ENCODE measurements around the gene SPEM1.

Gene SPEM1

GRCh38 chr17:7419819-7420610 lies at the start of gene SPEM1:
SPEM1 (plus strand) TSS chr17:7420324; CDS start chr17:7420385, 61 bp downstream.
- DNase-seq (ENCODE audit: low read depth) = no peak

DNA sequence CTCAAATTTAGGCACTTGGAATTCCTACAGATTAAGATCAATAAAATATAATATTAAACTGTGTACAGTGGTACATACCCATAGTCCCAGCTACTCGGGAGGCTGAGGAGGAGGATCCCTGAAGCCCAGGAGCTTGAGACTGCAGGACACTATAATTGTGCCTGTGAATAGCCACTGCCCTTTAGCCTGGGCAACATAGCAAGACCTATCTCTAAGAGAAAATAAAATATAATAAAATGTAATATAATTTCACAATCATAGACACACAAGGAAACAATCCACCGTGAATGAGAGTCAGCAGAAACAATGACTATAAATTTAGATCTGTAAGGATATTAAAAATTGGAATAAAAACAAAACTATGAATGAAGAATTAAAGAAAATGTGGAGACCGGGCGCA lies 49.3 kb upstream of the SPEM1 start:
- no peak for DNase-seq (ENCODE audit: low read depth)

DNA sequence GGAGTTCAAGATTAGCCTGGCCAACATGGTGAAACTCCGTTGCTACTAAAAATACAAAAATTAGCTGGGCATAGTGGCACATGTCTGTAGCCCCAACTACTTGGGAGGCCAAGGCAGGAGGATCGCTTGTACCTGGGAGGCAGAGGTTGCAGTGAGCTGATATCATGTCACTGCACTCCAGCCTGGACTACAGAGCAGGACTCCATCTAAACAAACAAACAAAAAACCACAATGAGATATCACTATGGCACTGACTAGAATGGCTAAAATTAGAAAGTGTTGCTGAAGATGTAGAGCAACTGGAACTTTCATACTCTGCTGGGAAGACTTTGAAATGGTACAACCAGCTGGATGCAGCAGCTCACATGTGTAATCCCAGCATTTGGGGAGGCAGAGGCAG lies 45.8 kb upstream of the SPEM1 start:
- no peak for DNase-seq (ENCODE audit: low read depth)

DNA sequence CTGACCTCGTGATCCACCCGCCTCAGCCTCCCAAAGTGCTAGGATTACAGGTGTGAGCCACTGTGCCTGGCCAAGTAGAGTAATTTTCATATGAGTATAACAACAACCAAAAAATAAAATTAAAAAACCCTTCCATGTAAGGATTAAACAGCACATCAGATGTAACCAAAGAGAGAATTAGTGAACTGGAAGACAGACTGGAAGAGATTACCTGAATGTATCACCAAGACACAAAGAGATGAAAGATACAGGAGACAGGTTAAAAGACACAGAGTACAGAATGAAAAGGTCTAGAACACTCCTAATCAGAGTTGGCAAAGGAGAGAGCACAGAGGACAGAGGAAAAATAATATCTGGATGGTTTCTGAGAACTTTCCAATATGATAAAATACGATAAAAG lies 41.0 kb upstream of the SPEM1 start:
- DNase-seq (ENCODE audit: low read depth) = no peak

GRCh38 chr17:7380321-7380720 lies 39.8 kb upstream of the SPEM1 start:
- peak; percentile 28 for DNase-seq (ENCODE audit: low read depth)

DNA sequence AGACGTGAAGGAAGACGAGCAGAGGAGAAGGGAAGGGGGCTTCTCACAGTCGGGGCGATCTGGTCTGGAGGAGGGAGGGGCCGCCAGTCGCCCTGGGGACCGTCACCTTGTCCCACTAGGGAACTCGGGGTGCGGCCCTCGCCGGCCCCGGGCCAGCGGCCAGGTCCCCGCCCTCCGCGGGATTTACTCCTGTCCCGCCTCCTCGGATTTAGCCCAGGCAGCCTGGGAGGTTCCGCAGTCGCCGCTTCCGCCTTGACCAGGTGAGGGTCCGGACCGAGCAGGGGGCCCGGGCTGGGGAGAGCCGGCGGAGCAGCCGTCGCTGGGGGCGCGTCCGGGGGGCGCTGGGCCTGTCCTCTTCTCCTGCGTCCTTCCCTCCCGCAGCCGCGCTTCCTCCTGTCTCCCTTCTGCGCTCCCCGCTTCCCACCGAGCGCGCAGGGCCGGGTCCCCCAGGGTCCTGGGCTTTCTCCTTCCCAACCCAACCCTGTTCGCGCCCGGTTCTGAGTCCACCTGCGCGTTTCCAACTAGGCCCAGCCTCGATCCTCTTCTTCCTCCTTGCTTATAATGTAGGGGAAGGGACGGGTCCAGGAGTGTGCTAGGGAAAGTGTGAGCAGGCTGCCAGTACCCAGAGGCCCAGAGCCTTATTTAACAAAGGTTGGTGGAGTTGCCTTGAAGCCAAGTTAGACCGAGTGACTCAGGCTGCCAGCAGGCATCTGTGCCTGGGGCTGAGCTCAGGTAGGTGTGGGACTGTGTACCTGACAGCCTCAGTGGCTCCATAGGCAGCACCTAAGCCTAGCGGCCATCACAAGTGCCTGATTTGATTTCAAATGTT lies 39.1 kb upstream of the SPEM1 start, which contains the start of gene TNK1:
Gene TNK1 (plus strand): TSS at position 235 of the 829 bp plus-strand sequence. CDS start 1,838 bp downstream, outside the sequence.
- DNase-seq (ENCODE audit: low read depth) = no peak

DNA sequence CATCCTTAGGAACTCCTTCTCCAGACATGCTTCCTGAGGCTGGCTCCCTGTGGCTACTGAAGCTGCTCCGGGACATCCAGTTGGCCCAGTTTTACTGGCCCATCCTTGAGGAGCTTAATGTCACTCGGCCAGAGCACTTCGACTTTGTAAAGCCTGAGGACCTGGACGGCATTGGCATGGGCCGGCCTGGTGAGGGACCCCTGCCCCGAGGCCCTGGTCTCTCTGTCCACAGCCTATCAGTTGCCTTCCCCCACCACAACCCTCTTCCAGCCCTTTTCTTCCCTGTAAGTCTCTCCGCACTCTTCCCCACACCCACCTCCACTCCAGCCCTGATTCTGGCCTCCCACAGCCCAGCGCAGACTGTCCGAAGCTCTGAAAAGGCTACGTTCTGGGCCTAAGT lies 37.2 kb upstream of the SPEM1 start:
- no peak for DNase-seq (ENCODE audit: low read depth)

DNA sequence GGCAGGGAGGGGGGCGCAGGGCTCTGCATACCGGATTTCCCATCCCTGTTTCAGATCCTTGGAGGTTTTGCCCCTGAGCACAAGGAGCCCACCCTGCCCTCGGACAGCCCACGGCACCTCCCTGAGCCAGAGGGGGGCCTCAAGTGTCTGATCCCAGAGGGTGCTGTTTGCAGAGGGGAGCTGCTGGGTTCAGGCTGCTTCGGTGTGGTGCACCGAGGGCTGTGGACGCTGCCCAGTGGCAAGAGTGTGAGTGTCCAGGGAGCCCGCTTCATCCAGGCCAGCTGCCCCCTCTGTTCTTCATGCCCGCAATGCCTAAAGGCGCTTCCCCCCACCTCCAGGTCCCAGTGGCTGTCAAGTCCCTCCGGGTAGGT lies 36.8 kb upstream of the SPEM1 start:
- DNase-seq (ENCODE audit: low read depth) = no peak

GRCh38 chr17:7383742-7384488 lies 36.2 kb upstream of the SPEM1 start:
- no peak for DNase-seq (ENCODE audit: low read depth)

DNA sequence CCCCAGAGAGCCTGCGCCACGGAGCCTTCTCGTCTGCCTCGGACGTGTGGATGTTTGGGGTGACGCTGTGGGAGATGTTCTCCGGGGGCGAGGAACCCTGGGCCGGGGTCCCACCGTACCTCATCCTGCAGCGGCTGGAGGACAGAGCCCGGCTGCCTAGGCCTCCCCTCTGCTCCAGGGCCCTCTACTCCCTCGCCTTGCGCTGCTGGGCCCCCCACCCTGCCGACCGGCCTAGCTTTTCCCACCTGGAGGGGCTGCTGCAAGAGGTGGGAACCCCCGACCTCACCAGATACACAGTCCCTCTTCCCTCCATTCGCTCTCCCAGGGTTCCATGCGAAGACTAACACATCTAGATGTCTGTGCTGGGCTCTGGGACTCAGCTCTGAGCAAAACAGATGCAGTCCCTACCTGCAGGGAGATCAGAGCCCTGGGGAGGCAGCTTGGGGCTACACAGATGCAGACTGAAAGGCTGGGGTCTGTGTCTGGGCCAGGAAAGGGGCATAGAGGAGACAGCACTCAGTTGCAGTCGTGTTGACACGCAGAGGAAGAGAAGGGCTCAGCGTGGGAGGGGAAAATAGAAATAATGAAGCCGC lies 35.5 kb upstream of the SPEM1 start:
- DNase-seq (ENCODE audit: low read depth) = no peak

DNA sequence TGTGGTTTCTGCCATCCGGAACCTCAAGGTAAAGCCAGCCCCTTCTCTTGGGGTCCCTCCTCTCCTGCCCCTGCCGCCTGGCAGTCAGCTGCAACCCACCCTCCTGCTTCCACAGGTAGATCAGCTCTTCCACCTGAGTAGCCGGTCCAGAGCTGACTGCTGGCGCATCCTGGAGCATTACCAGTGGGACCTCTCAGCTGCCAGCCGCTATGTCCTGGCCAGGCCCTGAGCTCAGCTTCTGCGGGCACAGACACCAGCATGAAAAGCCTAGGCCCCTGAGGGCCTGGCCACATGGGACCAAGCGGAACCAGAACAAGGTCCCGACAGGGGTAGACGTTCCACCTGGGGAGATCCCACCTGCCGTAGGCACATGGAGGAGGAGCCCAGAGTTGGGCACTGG lies 31.3 kb upstream of the SPEM1 start:
- no peak for DNase-seq (ENCODE audit: low read depth)

- DNase-seq (ENCODE audit: low read depth) = no peak
These were observed 29.9 kb upstream of the SPEM1 start for GRCh38 chr17:7389924-7390910.

- no peak for DNase-seq (ENCODE audit: low read depth)
These were observed 28.8 kb upstream of the SPEM1 start for GRCh38 chr17:7391307-7391706.

GRCh38 chr17:7392696-7393612 lies 27.2 kb upstream of the SPEM1 start:
- DNase-seq (ENCODE audit: low read depth) = no peak

GRCh38 chr17:7393613-7394451 lies 26.3 kb upstream of the SPEM1 start:
- no peak for DNase-seq (ENCODE audit: low read depth)

DNA sequence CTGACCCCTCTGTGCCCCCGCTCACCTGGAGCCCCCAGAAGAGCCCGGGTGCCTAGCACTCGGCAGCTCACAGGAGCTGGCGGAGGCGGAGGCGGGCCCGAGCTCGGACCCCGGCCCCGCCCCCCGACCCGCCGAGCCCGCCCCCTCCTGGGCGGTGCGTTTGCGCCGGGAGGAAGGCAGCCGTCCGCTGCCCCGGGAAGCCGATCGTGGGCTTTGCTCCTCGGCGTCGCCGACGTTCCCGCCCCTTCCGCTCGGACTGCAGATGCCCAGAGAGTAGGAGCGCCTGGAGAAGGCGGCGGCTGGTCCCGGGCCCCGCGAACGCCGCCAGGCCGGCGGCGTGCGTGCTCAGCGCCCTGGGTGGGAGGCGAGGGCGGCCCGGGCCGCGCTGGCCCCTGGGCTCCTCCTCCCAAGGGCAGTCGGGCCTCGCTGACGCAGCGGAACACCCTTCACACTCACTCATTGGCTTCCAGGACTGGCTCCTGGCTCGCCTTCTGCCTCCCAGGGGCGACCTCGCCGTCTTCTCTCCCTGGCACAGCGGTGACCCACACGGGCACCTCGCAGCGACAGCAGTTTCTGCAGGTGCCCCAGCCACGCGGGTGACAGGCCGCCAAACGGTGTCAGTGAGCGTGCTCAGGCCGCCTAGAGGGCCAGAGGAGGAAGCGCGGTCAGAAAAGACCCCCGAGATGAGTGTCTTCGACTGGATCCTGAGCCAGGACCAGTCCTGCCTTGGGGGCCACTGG lies 25.5 kb upstream of the SPEM1 start, which contains the start of gene PLSCR3:
Gene PLSCR3 (minus strand): TSS at position 74 of the 740 bp plus-strand sequence. CDS start 415 bp downstream, outside the sequence.
- DNase-seq (ENCODE audit: low read depth) = peak; percentile 84

DNA sequence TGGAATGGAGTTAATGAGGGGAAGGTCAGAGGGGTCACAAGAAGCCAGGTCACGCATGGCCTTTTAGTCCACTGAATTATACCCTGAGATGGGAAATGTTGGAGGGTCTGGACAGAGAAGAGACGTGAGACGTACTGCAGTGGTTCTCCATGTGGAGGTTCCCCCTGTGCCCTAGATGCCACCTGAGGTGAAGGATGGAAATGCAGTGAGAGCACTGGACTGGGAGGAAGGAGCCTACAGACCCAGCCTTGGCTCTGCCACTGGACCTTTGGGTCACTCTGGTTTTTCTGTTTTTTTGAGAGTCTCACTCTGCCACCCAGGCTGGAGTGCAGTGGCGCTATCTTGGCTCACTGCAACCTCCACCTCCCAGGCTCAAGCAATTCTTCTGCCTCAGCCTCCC lies 24.0 kb upstream of the SPEM1 start:
- no peak for DNase-seq (ENCODE audit: low read depth)

DNA sequence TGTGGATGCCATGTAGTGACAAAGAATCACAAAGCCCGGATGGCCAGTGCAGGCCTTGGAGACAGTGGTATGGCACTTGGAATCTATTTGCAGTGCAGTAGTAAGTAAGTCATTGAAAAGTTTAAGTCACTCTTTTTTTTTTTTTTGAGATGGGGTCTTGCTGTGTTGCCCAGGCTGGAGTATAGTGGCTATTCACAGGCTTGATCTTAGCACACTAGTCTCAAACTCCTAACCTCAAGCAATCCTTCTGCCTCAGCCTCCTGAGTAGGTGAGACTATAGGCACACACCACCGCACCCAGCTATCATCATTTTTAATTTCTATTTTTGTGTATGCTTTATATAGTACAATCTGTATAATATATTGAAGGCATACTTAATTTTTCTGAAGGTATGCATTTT lies 21.5 kb upstream of the SPEM1 start:
- DNase-seq (ENCODE audit: low read depth) = no peak
